ENCODE measurements around the gene LEP.

The LEP gene

GRCh38 chr7:128244861-128245260, 3.8 kb downstream of the LEP start:
- DNase-seq (ENCODE audit: low read depth in 2 of 2) = no peak

- DNase-seq (ENCODE audit: low read depth in 2 of 2) = no peak
Measured at GRCh38 chr7:128247108-128247507, 6.0 kb downstream of the LEP start.

- no peak for DNase-seq (ENCODE audit: low read depth in 2 of 2)
Measured at GRCh38 chr7:128247640-128248194, 6.6 kb downstream of the LEP start.

- DNase-seq (ENCODE audit: low read depth in 2 of 2) = no peak
Measured at GRCh38 chr7:128251337-128251736, 10.3 kb downstream of the LEP start.

- DNase-seq (ENCODE audit: low read depth in 2 of 2) = no peak
Measured at GRCh38 chr7:128253701-128254100, 12.6 kb downstream of the LEP start.

- DNase-seq (ENCODE audit: low read depth in 2 of 2) = no peak
Measured at GRCh38 chr7:128254470-128254869, 13.4 kb downstream of the LEP start.

- DNase-seq (ENCODE audit: low read depth in 2 of 2) = no peak
Measured at GRCh38 chr7:128255271-128255670, 14.2 kb downstream of the LEP start.

GRCh38 chr7:128257458-128257857, 16.4 kb downstream of the LEP start:
- no peak for DNase-seq (ENCODE audit: low read depth in 2 of 2)

GRCh38 chr7:128259131-128260061, 18.3 kb downstream of the LEP start:
- no peak for DNase-seq (ENCODE audit: low read depth in 2 of 2)

- no peak for DNase-seq (ENCODE audit: low read depth in 2 of 2)
Measured at GRCh38 chr7:128260069-128260795, 19.2 kb downstream of the LEP start.

- DNase-seq (ENCODE audit: low read depth in 2 of 2) = no peak
Measured at GRCh38 chr7:128262273-128263028, 21.4 kb downstream of the LEP start.

- DNase-seq (ENCODE audit: low read depth in 2 of 2) = no peak
Measured at GRCh38 chr7:128263420-128263819, 22.3 kb downstream of the LEP start.

GRCh38 chr7:128264477-128264876, 23.4 kb downstream of the LEP start:
- no peak for DNase-seq (ENCODE audit: low read depth in 2 of 2)

GRCh38 chr7:128265156-128265905, 24.3 kb downstream of the LEP start:
- no peak for DNase-seq (ENCODE audit: low read depth in 2 of 2)

GRCh38 chr7:128265906-128266300, 24.8 kb downstream of the LEP start:
- no peak for DNase-seq (ENCODE audit: low read depth in 2 of 2)

GRCh38 chr7:128266529-128266882, 25.4 kb downstream of the LEP start:
- no peak for DNase-seq (ENCODE audit: low read depth in 2 of 2)

GRCh38 chr7:128266883-128267594, 26.0 kb downstream of the LEP start:
- no peak for DNase-seq (ENCODE audit: low read depth in 2 of 2)

GRCh38 chr7:128267595-128267924, 26.5 kb downstream of the LEP start:
- DNase-seq (ENCODE audit: low read depth in 2 of 2) = no peak

- no peak for DNase-seq (ENCODE audit: low read depth in 2 of 2)
Measured at GRCh38 chr7:128268233-128268632, 27.2 kb downstream of the LEP start.

- no peak for DNase-seq (ENCODE audit: low read depth in 2 of 2)
Measured at GRCh38 chr7:128270826-128271272, 29.8 kb downstream of the LEP start.

GRCh38 chr7:128271471-128271941, 30.4 kb downstream of the LEP start:
- no peak for DNase-seq (ENCODE audit: low read depth in 2 of 2)
